HL-60/S4 treated with retinoic acid at 250 ng/mL for 4 days and 3 days (cell line): ENCODE measurements around the gene CDHR5.

Source experiments
- in situ Hi-C: fragments of 300-500 bp; cut with MboI; formaldehyde crosslinking; loops from 2 replicates; pipeline ENCODE4 v1.7.0; 2022; ENCODE audit warnings: low sequenced_read_pairs

CDHR5 gene

GRCh38 chr11:623349-623869 lies 1.3 kb downstream of the CDHR5 start:
- in situ Hi-C loops = no loop called here

GRCh38 chr11:621838-622237 lies 2.9 kb downstream of the CDHR5 start:
- in situ Hi-C loops = no loop called here

- in situ Hi-C loops = no loop called here
These were observed 3.6 kb downstream of the CDHR5 start for GRCh38 chr11:620935-621814.

- in situ Hi-C loops = no loop called here
These were observed 4.6 kb downstream of the CDHR5 start for GRCh38 chr11:620201-620600.

GRCh38 chr11:619628-620050 lies 5.1 kb downstream of the CDHR5 start:
- in situ Hi-C loops = no loop called here

- in situ Hi-C loops = no loop called here
These were observed 5.7 kb downstream of the CDHR5 start for GRCh38 chr11:618856-619627.

GRCh38 chr11:617912-618682 lies 6.7 kb downstream of the CDHR5 start:
- in situ Hi-C loops = no loop called here

- in situ Hi-C loops = no loop called here
These were observed 7.4 kb downstream of the CDHR5 start for GRCh38 chr11:617199-617911.

- in situ Hi-C loops = no loop called here
These were observed 8.2 kb downstream of the CDHR5 start for GRCh38 chr11:616320-617198.

- in situ Hi-C loops = no loop called here
These were observed 9.0 kb downstream of the CDHR5 start, which contains the start of gene IRF7 for GRCh38 chr11:615504-616319. IRF7 (minus strand) TSS chr11:615950; CDS start chr11:615364, 586 bp downstream.

- in situ Hi-C loops = no loop called here
These were observed 9.9 kb downstream of the CDHR5 start for GRCh38 chr11:614623-615503.

- in situ Hi-C loops = no loop called here
These were observed 10.6 kb downstream of the CDHR5 start for GRCh38 chr11:614021-614622.

- in situ Hi-C loops = no loop called here
These were observed 11.3 kb downstream of the CDHR5 start for GRCh38 chr11:613369-613968.

GRCh38 chr11:612961-613300 lies 11.8 kb downstream of the CDHR5 start:
- in situ Hi-C loops = no loop called here

- in situ Hi-C loops = no loop called here
These were observed 12.4 kb downstream of the CDHR5 start for GRCh38 chr11:612201-612960.
